GM12878 (cell line): ENCODE results near the gene ATCAY. TPM values are rescaled to one million over a fixed set of nuclear protein-coding genes. Genes with fewer than 3 reads are reported as not detected.

Experiments used
- ATAC-seq: fragments of 200-7000 bp; cut with Tn5 transposase; 3 replicates; pipeline ENCODE4 v1.9.1; 2020; ENCODE audit warnings: mild to moderate bottlenecking, moderate library complexity
- BruUV-seq: library from RNA; stranded (reverse); fragments of 400-500 nt; replicated peaks from 2 replicates; lab custom pipeline; 2021; lab: Mats Ljungman, UMichigan
- CTCF ChIA-PET: fragments of 300-600 bp; sonication (Branson Sonifier 250); formaldehyde crosslinking; extraction: SDS; loops from one replicate; lab custom pipeline; 2021; ENCODE audit warnings: inconsistent platforms; lab: Yijun Ruan, JAX
- POLR2A ChIA-PET: fragments of 350-600 bp; formaldehyde crosslinking; extraction: SDS; loops from one replicate; lab custom pipeline; 2021; ENCODE audit warnings: inconsistent platforms; lab: Charles Lee
- RAD21 ChIA-PET: fragments of 300-600 bp; sonication (Branson Sonifier 250); formaldehyde crosslinking; loops from one replicate; lab custom pipeline; 2023; ENCODE audit warnings: antibody characterized with exemption; ENCODE audit not compliant: unreplicated experiment; lab: Charles Lee
- SMC1A ChIA-PET: fragments of 300-600 bp; sonication (Branson Sonifier 250); formaldehyde crosslinking; loops from one replicate; lab custom pipeline; 2023; ENCODE audit not compliant: unreplicated experiment, uncharacterized antibody; lab: Charles Lee
- DNase-seq: peaks from one replicate; pipeline ENCODE4 v3.0.0-alpha.2; 2011; ENCODE audit warnings: low read depth, low spot score
- FAIRE-seq: peaks from 3 replicates; lab custom pipeline; 2011; peaks lifted over from hg19 to GRCh38; lab: Jason Lieb, UNC
- H2AFZ ChIP-seq: 2 replicates; pipeline ENCODE4 v1.6.0; 2011; ENCODE audit warnings: low read depth, low read length, control low read depth; ENCODE audit not compliant: control insufficient read depth
- H3K27ac ChIP-seq: 2 replicates; pipeline ENCODE4 v1.5.1; 2011; ENCODE audit warnings: control low read depth; ENCODE audit not compliant: control insufficient read depth, insufficient read depth
- H3K27me3 ChIP-seq, 2 experiments: replicated peaks in 1 of 2; 2 replicates each; pipeline versions ENCODE4 v1.6.0 to v1.6.1; 2011; ENCODE audit warnings: low read length in 1 of 2; ENCODE audit not compliant: control insufficient read depth in 2 of 2, insufficient read depth in 2 of 2
- H3K36me3 ChIP-seq, 2 experiments: 2 replicates each; pipeline ENCODE4 v1.5.1; 2011; ENCODE audit warnings: low read length in 1 of 2; ENCODE audit not compliant: control insufficient read depth in 2 of 2, insufficient read depth in 2 of 2
- H3K4me1 ChIP-seq: 2 replicates; pipeline ENCODE4 v1.6.1; 2011; ENCODE audit warnings: mild to moderate bottlenecking, low read length, moderate library complexity, mixed read lengths; ENCODE audit not compliant: control insufficient read depth, insufficient read depth
- H3K4me2 ChIP-seq: 2 replicates; pipeline ENCODE4 v1.6.0; 2011; ENCODE audit warnings: control low read depth; ENCODE audit not compliant: control insufficient read depth, insufficient read depth
- H3K4me3 ChIP-seq: fragments of 200-600 bp; sonication (generic); 2 replicates; pipeline ENCODE4 v1.5.1; 2016
- H3K79me2 ChIP-seq: 2 replicates; pipeline ENCODE4 v1.6.0; 2011; ENCODE audit warnings: low read length; ENCODE audit not compliant: control insufficient read depth, insufficient read depth
- H3K9ac ChIP-seq: 2 replicates; pipeline ENCODE4 v1.8.0; 2011; ENCODE audit warnings: low read length, control low read depth, mixed read lengths; ENCODE audit not compliant: control insufficient read depth, insufficient read depth
- H3K9me3 ChIP-seq: replicated peaks from 3 replicates; pipeline ENCODE4 v1.5.1; 2011; ENCODE audit warnings: mild to moderate bottlenecking, low read length; ENCODE audit not compliant: control insufficient read depth, insufficient read depth
- H4K20me1 ChIP-seq: 2 replicates; pipeline ENCODE4 v1.6.0; 2011; ENCODE audit not compliant: control insufficient read depth, insufficient read depth
- DPF2 ChIP-seq: fragments of 450-650 bp; IDR thresholded peaks from 2 replicates; pipeline ENCODE4 v1.6.1; 2017; ENCODE audit warnings: mild to moderate bottlenecking
- EED ChIP-seq: sonication (generic); IDR thresholded peaks from 2 replicates; pipeline ENCODE4 v1.6.1; 2016; ENCODE audit warnings: antibody characterized with exemption, low read depth
- MTA2 ChIP-seq: fragments of 450-650 bp; IDR thresholded peaks from 2 replicates; pipeline ENCODE4 v1.6.1; 2016; ENCODE audit warnings: low read depth, mild to moderate bottlenecking, moderate library complexity
- SMAD1 ChIP-seq: fragments of 450-650 bp; IDR thresholded peaks from 2 replicates; pipeline ENCODE4 v1.6.1; 2018; ENCODE audit warnings: mild to moderate bottlenecking, low read depth; ENCODE audit not compliant: partially characterized antibody
- TARDBP ChIP-seq: IDR thresholded peaks from 2 replicates; pipeline ENCODE4 v1.6.1; 2016; ENCODE audit warnings: borderline replicate concordance
- TCF12 ChIP-seq: IDR thresholded peaks from 2 replicates; pipeline ENCODE4 v1.6.1; 2011; ENCODE audit warnings: low read depth, mild to moderate bottlenecking, low read length
- WRNIP1 ChIP-seq: IDR thresholded peaks from 2 replicates; pipeline ENCODE4 v1.6.1; 2011; ENCODE audit warnings: low read depth, low read length, improper control_type of control experiment, borderline replicate concordance
- ZNF274 ChIP-seq: IDR thresholded peaks from one replicate; pipeline ENCODE4 v1.8.0; 2011; ENCODE audit not compliant: insufficient read length, insufficient read depth
- ZNF622 ChIP-seq: fragments of 450-650 bp; IDR thresholded peaks from 2 replicates; pipeline ENCODE4 v1.6.1; 2017; ENCODE audit warnings: mild to moderate bottlenecking, inconsistent platforms
- WGBS: methylation state at CpG from one replicate; pipeline ENCODE4 v1.1.6; 2016; ENCODE audit warnings: low lambda C conversion rate; ENCODE audit not compliant: insufficient replicate concordance, insufficient coverage; ENCODE audit errors: missing lambda C conversion rate; 5-methylcytosine and 5-hydroxymethylcytosine counted together
- in situ Hi-C: fragments of 300-500 bp; cut with MboI; formaldehyde crosslinking; loops from 9 replicates; pipeline ENCODE4 v1.14.3; 2018; ENCODE audit warnings: mixed read lengths
- intact Hi-C: fragments of 100-400 bp; cut with micrococcal nuclease; formaldehyde crosslinking; loops from one replicate; pipeline ENCODE4 v1.14.2; 2022; ENCODE audit not compliant: unreplicated experiment
- polyA plus RNA-seq, 11 experiments: library from polyadenylated mRNA; depleted of rRNA in 4 of 11; unstranded in 6 of 11; stranded (reverse) in 5 of 11; fragments of >200 nt; fragmentation: Nextera tagmentation in 4 of 11; fragmentation: Illumina TruSeq in 1 of 11; extraction: Ambion mirVana in 4 of 11; extraction: Trizol in 1 of 11; gene quantifications; 1 replicate in 1 of 11; 2 replicates in 10 of 11; pipeline versions ENCODE4 v1.2.1 to v1.2.3, GENCODE V29; 2011 to 2016; ENCODE audit warnings: inconsistent platforms in 2 of 11, missing spikeins in 2 of 11, low read depth in 1 of 11
- total RNA-seq, 4 experiments: library from RNA; depleted of rRNA in 3 of 4; stranded (reverse); fragments of >200 nt in 3 of 4; fragmentation: Illumina TruSeq in 1 of 4; extraction: Trizol in 1 of 4; gene quantifications; 2 replicates each; pipeline versions ENCODE4 v1.2.1 to v1.2.3, GENCODE V29; 2013 to 2021
- TF ChIP-seq, protein P1 (sequence below): fragments of 450-650 bp; IDR thresholded peaks from 2 replicates; pipeline ENCODE4 v1.6.1; 2016; ENCODE audit warnings: mild to moderate bottlenecking
- TF ChIP-seq, protein P2 (sequence below): fragments of 450-650 bp; IDR thresholded peaks from 2 replicates; pipeline ENCODE4 v1.6.1; 2018; ENCODE audit warnings: borderline replicate concordance, mild to moderate bottlenecking; ENCODE audit not compliant: partially characterized antibody
- TF ChIP-seq, protein P3 (sequence below): IDR thresholded peaks from 2 replicates; pipeline ENCODE4 v1.6.1; 2012; ENCODE audit warnings: mild to moderate bottlenecking, low read depth, low read length

ATCAY gene
- total and polyA plus RNA-seq, 10 of the 15 experiments (the other 5 are each of a cell fraction or from before 2014, with no cell fraction given): under 0.01 to 0.04 (median 0.02) TPM; not detected in 4

DNA sequence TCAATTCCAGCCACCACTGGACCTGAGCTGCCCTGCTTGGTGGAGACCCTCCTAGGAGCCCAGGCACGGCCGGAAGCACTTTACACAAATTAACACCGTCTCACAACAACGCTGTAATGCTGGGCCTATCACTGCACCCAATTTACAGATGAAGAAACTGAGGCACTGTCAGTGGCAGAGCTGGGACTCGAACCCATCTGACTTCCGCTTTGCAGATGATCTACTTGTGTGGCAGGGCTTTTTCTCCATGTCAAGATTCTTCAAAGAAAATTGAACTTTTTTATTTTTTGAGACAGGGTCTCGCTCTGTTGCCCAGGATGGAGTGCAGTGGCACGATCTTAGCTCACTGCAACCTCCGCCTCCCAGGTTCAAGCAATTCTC, 45.4 kb upstream of the ATCAY start:
- BruUV-seq: no TSS peak
- Histone ChIP-seq H3K9me3 (no peaks in the 10 kb centered on the region; the same call in 2 of the 3 replicates), H3K9ac (no peak overlapping the region), H3K4me3 (no peak overlapping the region), H3K4me1 (no peaks in the 10 kb centered on the region), H4K20me1 (no peaks in the 10 kb centered on the region), H2AFZ (no peak overlapping the region), H3K27me3 (no peaks in the 10 kb centered on the region), H3K4me2 (no peak overlapping the region), H3K79me2 (no peaks in the 10 kb centered on the region), H3K27ac (no peak overlapping the region), H3K36me3 (no peaks in the 10 kb centered on the region)
- intact Hi-C loops (no loop called here), in situ Hi-C loops (no loop called here)
- 64% methylated on average over 9 of the region's 9 CpGs for WGBS
- FAIRE-seq: no peak
- CTCF ChIA-PET: interaction anchor here (0.6 kb wide), 1 partner anchor 16 kb away, joined by 3 read pairs; no protein-coding TSS in a partner anchor
- POLR2A ChIA-PET: no interaction called here
- SMC1A ChIA-PET: no interaction called here
- RAD21 ChIA-PET: no interaction called here
- TF ChIP-seq, protein P1, sequence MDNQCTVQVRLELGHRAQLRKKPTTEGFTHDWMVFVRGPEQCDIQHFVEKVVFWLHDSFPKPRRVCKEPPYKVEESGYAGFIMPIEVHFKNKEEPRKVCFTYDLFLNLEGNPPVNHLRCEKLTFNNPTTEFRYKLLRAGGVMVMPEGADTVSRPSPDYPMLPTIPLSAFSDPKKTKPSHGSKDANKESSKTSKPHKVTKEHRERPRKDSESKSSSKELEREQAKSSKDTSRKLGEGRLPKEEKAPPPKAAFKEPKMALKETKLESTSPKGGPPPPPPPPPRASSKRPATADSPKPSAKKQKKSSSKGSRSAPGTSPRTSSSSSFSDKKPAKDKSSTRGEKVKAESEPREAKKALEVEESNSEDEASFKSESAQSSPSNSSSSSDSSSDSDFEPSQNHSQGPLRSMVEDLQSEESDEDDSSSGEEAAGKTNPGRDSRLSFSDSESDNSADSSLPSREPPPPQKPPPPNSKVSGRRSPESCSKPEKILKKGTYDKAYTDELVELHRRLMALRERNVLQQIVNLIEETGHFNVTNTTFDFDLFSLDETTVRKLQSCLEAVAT: no peak
- TF ChIP-seq, protein P2, sequence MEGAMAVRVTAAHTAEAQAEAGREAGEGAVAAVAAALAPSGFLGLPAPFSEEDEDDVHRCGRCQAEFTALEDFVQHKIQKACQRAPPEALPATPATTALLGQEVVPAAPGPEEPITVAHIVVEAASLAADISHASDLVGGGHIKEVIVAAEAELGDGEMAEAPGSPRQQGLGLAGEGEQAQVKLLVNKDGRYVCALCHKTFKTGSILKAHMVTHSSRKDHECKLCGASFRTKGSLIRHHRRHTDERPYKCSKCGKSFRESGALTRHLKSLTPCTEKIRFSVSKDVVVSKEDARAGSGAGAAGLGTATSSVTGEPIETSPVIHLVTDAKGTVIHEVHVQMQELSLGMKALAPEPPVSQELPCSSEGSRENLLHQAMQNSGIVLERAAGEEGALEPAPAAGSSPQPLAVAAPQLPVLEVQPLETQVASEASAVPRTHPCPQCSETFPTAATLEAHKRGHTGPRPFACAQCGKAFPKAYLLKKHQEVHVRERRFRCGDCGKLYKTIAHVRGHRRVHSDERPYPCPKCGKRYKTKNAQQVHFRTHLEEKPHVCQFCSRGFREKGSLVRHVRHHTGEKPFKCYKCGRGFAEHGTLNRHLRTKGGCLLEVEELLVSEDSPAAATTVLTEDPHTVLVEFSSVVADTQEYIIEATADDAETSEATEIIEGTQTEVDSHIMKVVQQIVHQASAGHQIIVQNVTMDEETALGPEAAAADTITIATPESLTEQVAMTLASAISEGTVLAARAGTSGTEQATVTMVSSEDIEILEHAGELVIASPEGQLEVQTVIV: no peak
- TF ChIP-seq, protein P3, sequence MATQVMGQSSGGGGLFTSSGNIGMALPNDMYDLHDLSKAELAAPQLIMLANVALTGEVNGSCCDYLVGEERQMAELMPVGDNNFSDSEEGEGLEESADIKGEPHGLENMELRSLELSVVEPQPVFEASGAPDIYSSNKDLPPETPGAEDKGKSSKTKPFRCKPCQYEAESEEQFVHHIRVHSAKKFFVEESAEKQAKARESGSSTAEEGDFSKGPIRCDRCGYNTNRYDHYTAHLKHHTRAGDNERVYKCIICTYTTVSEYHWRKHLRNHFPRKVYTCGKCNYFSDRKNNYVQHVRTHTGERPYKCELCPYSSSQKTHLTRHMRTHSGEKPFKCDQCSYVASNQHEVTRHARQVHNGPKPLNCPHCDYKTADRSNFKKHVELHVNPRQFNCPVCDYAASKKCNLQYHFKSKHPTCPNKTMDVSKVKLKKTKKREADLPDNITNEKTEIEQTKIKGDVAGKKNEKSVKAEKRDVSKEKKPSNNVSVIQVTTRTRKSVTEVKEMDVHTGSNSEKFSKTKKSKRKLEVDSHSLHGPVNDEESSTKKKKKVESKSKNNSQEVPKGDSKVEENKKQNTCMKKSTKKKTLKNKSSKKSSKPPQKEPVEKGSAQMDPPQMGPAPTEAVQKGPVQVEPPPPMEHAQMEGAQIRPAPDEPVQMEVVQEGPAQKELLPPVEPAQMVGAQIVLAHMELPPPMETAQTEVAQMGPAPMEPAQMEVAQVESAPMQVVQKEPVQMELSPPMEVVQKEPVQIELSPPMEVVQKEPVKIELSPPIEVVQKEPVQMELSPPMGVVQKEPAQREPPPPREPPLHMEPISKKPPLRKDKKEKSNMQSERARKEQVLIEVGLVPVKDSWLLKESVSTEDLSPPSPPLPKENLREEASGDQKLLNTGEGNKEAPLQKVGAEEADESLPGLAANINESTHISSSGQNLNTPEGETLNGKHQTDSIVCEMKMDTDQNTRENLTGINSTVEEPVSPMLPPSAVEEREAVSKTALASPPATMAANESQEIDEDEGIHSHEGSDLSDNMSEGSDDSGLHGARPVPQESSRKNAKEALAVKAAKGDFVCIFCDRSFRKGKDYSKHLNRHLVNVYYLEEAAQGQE: no peak
- TF ChIP-seq TARDBP: no peak
- no peak for TF ChIP-seq WRNIP1
- no peak for TF ChIP-seq DPF2
- no peak for TF ChIP-seq ZNF622
- TF ChIP-seq SMAD1: no peak
- TF ChIP-seq MTA2: no peak
- no peak for TF ChIP-seq ZNF274
- no peak for TF ChIP-seq TCF12
- no peak for TF ChIP-seq EED
- DNase-seq: no peak
- ATAC-seq: no peak
